Measurements from ENCODE around the gene SYCN. TPM values are rescaled to one million over a fixed set of nuclear protein-coding genes. Genes with fewer than 3 reads are reported as not detected.

The SYCN gene
- total RNA-seq, 1 donor from 2014 or later: not detected

GRCh38 chr19:39240421-39240820, 36.4 kb upstream of the SYCN start:
- H3K27me3 Mint-ChIP-seq: peaks cover 28% of the 10 kb centered on the region
- no peak for DNase-seq (ENCODE audit: extremely low spot score, unreplicated experiment)
- H3K36me3 Mint-ChIP-seq: no peaks in the 10 kb centered on the region
- H3K4me1 Mint-ChIP-seq (ENCODE audit: unreplicated experiment): peaks cover 8% of the 10 kb centered on the region
- H3K4me3 Mint-ChIP-seq: no peak overlapping the region
- no peaks in the 10 kb centered on the region for H3K9me3 Mint-ChIP-seq
- H3K27ac Mint-ChIP-seq: no peak overlapping the region
- TF ChIP-seq CTCF (conservative IDR thresholded peaks at IDR 0.05): no peak

GRCh38 chr19:39238944-39239343, 34.9 kb upstream of the SYCN start:
- no peak for TF ChIP-seq CTCF (conservative IDR thresholded peaks at IDR 0.05)
- H3K27ac Mint-ChIP-seq: no peak overlapping the region

GRCh38 chr19:39238209-39238608, 34.1 kb upstream of the SYCN start:
- peaks cover 8% of the 10 kb centered on the region for H3K4me1 Mint-ChIP-seq (ENCODE audit: unreplicated experiment)
- peaks cover 33% of the 10 kb centered on the region for H3K27me3 Mint-ChIP-seq
- no peak overlapping the region for H3K27ac Mint-ChIP-seq
- H3K4me3 Mint-ChIP-seq: no peak overlapping the region
- TF ChIP-seq CTCF (conservative IDR thresholded peaks at IDR 0.05): no peak
- no peaks in the 10 kb centered on the region for H3K9me3 Mint-ChIP-seq
- DNase-seq (ENCODE audit: extremely low spot score, unreplicated experiment): no peak
- H3K36me3 Mint-ChIP-seq: no peaks in the 10 kb centered on the region

More at GRCh38 chr19:39238944-39239343, 34.9 kb upstream of the SYCN start:
- peaks cover 32% of the 10 kb centered on the region for H3K27me3 Mint-ChIP-seq
- no peak for DNase-seq (ENCODE audit: extremely low spot score, unreplicated experiment)
- H3K4me1 Mint-ChIP-seq (ENCODE audit: unreplicated experiment): peaks cover 8% of the 10 kb centered on the region
- no peaks in the 10 kb centered on the region for H3K9me3 Mint-ChIP-seq
- H3K36me3 Mint-ChIP-seq: no peaks in the 10 kb centered on the region
- no peak overlapping the region for H3K4me3 Mint-ChIP-seq

GRCh38 chr19:39237200-39238184, 33.4 kb upstream of the SYCN start:
- Mint-ChIP-seq H3K4me1 (ENCODE audit: unreplicated experiment) (peaks cover 8% of the 10 kb centered on the region), H3K9me3 (no peaks in the 10 kb centered on the region), H3K27me3 (peaks cover 32% of the 10 kb centered on the region), H3K4me3 (no peak overlapping the region), H3K36me3 (no peaks in the 10 kb centered on the region), H3K27ac (no peak overlapping the region)
- DNase-seq (ENCODE audit: extremely low spot score, unreplicated experiment): no peak
- TF ChIP-seq CTCF (conservative IDR thresholded peaks at IDR 0.05): no peak

GRCh38 chr19:39236527-39236926, 32.5 kb upstream of the SYCN start:
- no peaks in the 10 kb centered on the region for H3K9me3 Mint-ChIP-seq
- no peak overlapping the region for H3K4me3 Mint-ChIP-seq
- DNase-seq (ENCODE audit: extremely low spot score, unreplicated experiment): no peak
- H3K4me1 Mint-ChIP-seq (ENCODE audit: unreplicated experiment): peaks cover 8% of the 10 kb centered on the region
- peaks cover 34% of the 10 kb centered on the region for H3K27me3 Mint-ChIP-seq
- H3K27ac Mint-ChIP-seq: no peak overlapping the region
- TF ChIP-seq CTCF (conservative IDR thresholded peaks at IDR 0.05): no peak
- no peaks in the 10 kb centered on the region for H3K36me3 Mint-ChIP-seq
